Measurements from ENCODE around the gene PLBD2. TPM values are rescaled to one million over a fixed set of nuclear protein-coding genes. Genes with fewer than 3 reads are reported as not detected.

Gene PLBD2
- total and polyA plus RNA-seq, 10 of the 15 experiments (the other 5 are each of a cell fraction or from before 2014, with no cell fraction given), result 1.4 to 16.6 (median 5.9) TPM

DNA sequence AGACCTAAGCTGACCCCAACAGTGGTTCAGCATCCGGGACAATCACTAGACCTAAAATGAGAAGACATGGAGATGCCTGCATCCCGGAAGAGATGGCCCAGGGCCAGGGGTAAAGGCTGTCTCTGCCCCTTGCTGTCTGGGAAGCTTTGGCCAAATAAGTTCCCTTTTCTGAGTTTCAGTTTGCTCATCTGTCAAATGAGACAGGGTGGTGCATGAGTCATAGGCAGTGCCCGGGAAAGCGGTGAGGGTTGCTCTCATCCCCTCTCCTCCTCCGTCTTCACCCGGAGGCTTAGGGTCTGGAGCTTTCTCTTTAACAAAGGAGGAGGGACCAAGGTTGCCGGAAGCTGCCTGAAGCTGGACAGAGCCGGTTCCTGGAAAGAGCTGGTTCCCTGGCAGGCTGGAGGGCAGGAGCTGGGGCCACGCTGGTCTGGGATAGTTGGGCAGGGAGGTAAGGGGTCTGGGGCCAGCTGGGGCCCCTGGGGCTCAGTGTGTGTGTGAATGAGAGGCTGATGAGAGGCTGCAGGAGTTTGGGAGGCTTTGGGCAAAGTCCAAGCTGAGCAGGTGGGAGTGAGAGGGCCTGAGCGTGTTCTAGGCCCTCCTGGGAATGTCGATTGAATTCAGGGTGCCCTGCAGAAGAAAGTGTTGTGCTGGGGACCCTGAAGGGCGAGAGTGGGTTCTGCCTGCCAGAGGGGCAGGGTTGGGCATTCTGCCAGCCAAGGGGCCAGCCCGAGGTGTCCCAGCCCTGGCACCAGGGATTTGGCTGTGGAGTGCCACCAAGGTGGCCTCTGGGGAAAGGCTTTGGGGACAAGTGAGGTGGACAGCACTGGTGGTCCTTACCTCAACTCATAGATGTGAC, 63.9 kb downstream of the PLBD2 start, which contains the start of gene SDSL (continued):
- TF ChIP-seq SRF (IDR thresholded peaks at IDR 0.05; ENCODE audit: low read depth in 2 of 2, low read length in 2 of 2), result 0 out of 4 replicates have a peak, but pooled peaks of 1 of the 2 experiments have one; percentile 41

- no peaks in the 10 kb centered on the region for H3K9me3 ChIP-seq (replicated peaks; ENCODE audit: control insufficient read depth, insufficient read depth, low read length)
- FAIRE-seq (no peak), DNase-seq (ENCODE audit: low read depth, low spot score) (no peak), ATAC-seq (no peak)
- in situ Hi-C loops (cut with MboI) (loop anchor here (5.0 kb wide), 1 partner anchor 226 kb away; no protein-coding TSS in a partner anchor), intact Hi-C loops (cut with micrococcal nuclease; ENCODE audit: unreplicated experiment) (loop anchor here (1.0 to 5.0 kb wide), 2 partner anchors 111 to 236 kb away; partner anchors contain the start of genes DDX54 and RITA1)
- H4K20me1 ChIP-seq (ENCODE audit: control insufficient read depth, insufficient read depth), result no peaks in the 10 kb centered on the region
- TF ChIP-seq ELK1 (IDR thresholded peaks at IDR 0.05; ENCODE audit: low read depth, low read length), result no peak
- TF ChIP-seq PKNOX1 (IDR thresholded peaks at IDR 0.05), result no peak
- TF ChIP-seq, protein P1, sequence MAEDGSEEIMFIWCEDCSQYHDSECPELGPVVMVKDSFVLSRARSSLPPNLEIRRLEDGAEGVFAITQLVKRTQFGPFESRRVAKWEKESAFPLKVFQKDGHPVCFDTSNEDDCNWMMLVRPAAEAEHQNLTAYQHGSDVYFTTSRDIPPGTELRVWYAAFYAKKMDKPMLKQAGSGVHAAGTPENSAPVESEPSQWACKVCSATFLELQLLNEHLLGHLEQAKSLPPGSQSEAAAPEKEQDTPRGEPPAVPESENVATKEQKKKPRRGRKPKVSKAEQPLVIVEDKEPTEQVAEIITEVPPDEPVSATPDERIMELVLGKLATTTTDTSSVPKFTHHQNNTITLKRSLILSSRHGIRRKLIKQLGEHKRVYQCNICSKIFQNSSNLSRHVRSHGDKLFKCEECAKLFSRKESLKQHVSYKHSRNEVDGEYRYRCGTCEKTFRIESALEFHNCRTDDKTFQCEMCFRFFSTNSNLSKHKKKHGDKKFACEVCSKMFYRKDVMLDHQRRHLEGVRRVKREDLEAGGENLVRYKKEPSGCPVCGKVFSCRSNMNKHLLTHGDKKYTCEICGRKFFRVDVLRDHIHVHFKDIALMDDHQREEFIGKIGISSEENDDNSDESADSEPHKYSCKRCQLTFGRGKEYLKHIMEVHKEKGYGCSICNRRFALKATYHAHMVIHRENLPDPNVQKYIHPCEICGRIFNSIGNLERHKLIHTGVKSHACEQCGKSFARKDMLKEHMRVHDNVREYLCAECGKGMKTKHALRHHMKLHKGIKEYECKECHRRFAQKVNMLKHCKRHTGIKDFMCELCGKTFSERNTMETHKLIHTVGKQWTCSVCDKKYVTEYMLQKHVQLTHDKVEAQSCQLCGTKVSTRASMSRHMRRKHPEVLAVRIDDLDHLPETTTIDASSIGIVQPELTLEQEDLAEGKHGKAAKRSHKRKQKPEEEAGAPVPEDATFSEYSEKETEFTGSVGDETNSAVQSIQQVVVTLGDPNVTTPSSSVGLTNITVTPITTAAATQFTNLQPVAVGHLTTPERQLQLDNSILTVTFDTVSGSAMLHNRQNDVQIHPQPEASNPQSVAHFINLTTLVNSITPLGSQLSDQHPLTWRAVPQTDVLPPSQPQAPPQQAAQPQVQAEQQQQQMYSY (CRISPR knock-in tag; IDR thresholded peaks at IDR 0.05), result no peak
- 0 out of 2 replicates have a peak, but pooled peaks have one; percentile 34 for TF ChIP-seq ZNF24 (IDR thresholded peaks at IDR 0.05)
- H3K9ac ChIP-seq (ENCODE audit: control insufficient read depth, insufficient read depth, low read length), result peak overlapping the region; percentile 73
- H3K4me1 ChIP-seq (ENCODE audit: control insufficient read depth, insufficient read depth, low read length), result peaks cover 10% of the 10 kb centered on the region
- WGBS (ENCODE audit: insufficient coverage, insufficient replicate concordance, low lambda C conversion rate, missing lambda C conversion rate), result 80% methylated on average over 6 of the region's 6 CpGs
- ChIA-PET RAD21 (ENCODE audit: unreplicated experiment) (interaction anchor here (0.9 to 1.3 kb wide), 4 partner anchors 17 to 236 kb away, joined by 3 to 4 read pairs (median 4); no protein-coding TSS in a partner anchor), POLR2A (interaction anchor here (1.7 kb wide), 1 partner anchor 88 kb away, joined by 6 read pairs; the partner anchor contains the start of gene SLC8B1), SMC1A (ENCODE audit: uncharacterized antibody, unreplicated experiment) (interaction anchor here (0.8 to 2.9 kb wide), 5 partner anchors 107 to 236 kb away, joined by 3 to 8 read pairs (median 3); no protein-coding TSS in a partner anchor), CTCF (interaction anchor here (0.9 to 1.6 kb wide), 10 partner anchors 18 to 228 kb away, joined by 3 to 10 read pairs (median 4); no protein-coding TSS in a partner anchor)
- H3K79me2 ChIP-seq (ENCODE audit: control insufficient read depth, insufficient read depth, low read length), result no peaks in the 10 kb centered on the region
- H2AFZ ChIP-seq (ENCODE audit: control insufficient read depth, low read depth, low read length), result no peak overlapping the region
- peak overlapping the region; percentile 64 for H3K4me2 ChIP-seq (ENCODE audit: control insufficient read depth, insufficient read depth)
- H3K36me3 ChIP-seq (ENCODE audit: control insufficient read depth in 2 of 2, insufficient read depth in 2 of 2, low read length in 1 of 2), result no peaks in the 10 kb centered on the region
- H3K27ac ChIP-seq (ENCODE audit: control insufficient read depth, insufficient read depth), result no peak overlapping the region
- BruUV-seq (replicated peaks), result TSS peak; percentile 88
- H3K4me3 ChIP-seq, result peak overlapping the region; percentile 63
- H3K27me3 ChIP-seq (replicated peaks in 1 of 2; ENCODE audit: control insufficient read depth in 2 of 2, insufficient read depth in 2 of 2, low read length in 1 of 2), result no peaks in the 10 kb centered on the region
Measured at GRCh38 chr12:113422886-113423669, 64.7 kb downstream of the PLBD2 start.

All from GM12878 (cell line).